ENCODE data around the gene PGBD2. TPM values are rescaled to one million over a fixed set of nuclear protein-coding genes. Genes with fewer than 3 reads are reported as not detected.
"Not testable (repeated sequence)": the region's sequence is repeated elsewhere in the genome, so short reads cannot be mapped to it uniquely, and the experiment has no call there.

The PGBD2 gene
- total RNA-seq, 4 donors from 2014 or later = 12.2 to 15.4 (median 12.8) TPM

DNA sequence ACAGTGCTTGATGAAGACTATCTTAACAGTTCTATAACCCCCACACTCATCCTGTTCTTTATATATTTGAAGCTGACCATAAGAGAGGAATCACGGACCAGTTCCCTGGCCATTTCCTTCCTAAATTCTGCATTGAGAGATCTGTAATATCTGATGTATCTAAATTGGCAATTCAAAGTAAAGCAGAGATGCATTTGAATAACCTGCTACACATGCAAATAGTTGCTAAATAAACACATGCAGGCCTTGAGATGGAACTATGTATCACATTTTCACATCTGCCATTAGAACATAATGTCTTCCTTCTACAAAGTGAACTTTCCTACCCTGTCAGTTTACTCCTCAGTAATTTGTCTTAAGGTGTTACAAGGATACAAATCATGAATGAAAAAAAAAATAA lies 20.4 kb upstream of the PGBD2 start:
- no peak for DNase-seq (ENCODE audit: low spot score in 2 of 2)
- intact Hi-C loops (cut with DNase I; ENCODE audit: low total_unique reads) = no loop called here
- H3K4me3 ChIP-seq (ENCODE audit: low read depth, poor library complexity, severe bottlenecking) = no peak overlapping the region
- WGBS, 2 donors = 88 to 97% methylated on average over 1 of the region's 1 CpG
- TF ChIP-seq CTCF (IDR thresholded peaks at IDR 0.05) (no peak), POLR2A (IDR thresholded peaks at IDR 0.05) (no peak)

DNA sequence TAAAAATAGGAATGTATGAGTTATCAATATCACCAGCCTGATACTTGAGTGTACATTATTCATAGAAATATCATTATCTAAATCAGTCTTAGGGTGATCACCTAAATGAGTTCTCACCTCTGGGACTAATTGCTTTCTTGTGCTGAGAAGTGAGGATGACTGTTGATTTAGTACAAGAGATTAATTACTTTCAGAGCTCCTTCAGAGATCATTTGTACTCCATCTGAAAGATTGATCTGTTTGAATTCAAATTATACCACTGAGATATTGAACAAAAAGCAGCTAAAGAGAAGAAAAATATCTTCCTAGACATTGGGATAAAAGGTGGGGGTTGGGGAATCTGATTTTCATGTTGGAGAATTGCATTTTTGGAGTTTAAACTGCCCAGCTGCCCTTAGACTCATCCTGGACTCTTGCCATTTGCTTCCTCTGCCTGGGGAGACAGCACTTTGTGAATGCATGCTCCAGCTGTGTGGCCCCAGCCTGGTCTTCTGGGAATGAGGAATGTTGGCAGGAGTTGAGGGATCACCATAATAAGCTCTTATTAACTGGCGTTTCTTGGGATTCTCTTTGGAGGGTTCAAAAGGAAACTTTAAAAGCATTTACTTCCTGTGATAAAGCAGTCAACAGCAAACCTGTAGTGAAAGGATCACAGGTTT lies 19.7 kb upstream of the PGBD2 start:
- 27 to 31% methylated on average over 1 of the region's 1 CpG for WGBS, 2 donors
- TF ChIP-seq POLR2A (IDR thresholded peaks at IDR 0.05) (no peak), CTCF (IDR thresholded peaks at IDR 0.05) (no peak)
- DNase-seq (ENCODE audit: low spot score in 2 of 2) = no peak
- intact Hi-C loops (cut with DNase I; ENCODE audit: low total_unique reads) = no loop called here
- no peak overlapping the region for H3K4me3 ChIP-seq (ENCODE audit: low read depth, poor library complexity, severe bottlenecking)

GRCh38 chr1:248889914-248890243 lies 16.2 kb upstream of the PGBD2 start:
- intact Hi-C loops (cut with DNase I; ENCODE audit: low total_unique reads); DNase-seq (ENCODE audit: low spot score in 2 of 2): not testable (repeated sequence)

GRCh38 chr1:248890549-248891498 lies 15.2 kb upstream of the PGBD2 start:
- no peak for DNase-seq (ENCODE audit: low spot score in 2 of 2)
- TF ChIP-seq CTCF (IDR thresholded peaks at IDR 0.05) (no peak), POLR2A (IDR thresholded peaks at IDR 0.05) (no peak)
- WGBS, 2 donors = 86 to 88% methylated on average over 9 of the region's 9 CpGs
- intact Hi-C loops (cut with DNase I; ENCODE audit: low total_unique reads) = no loop called here
- H3K4me3 ChIP-seq (ENCODE audit: low read depth, poor library complexity, severe bottlenecking) = no peak overlapping the region

More at GRCh38 chr1:248889914-248890243, 16.2 kb upstream of the PGBD2 start:
- 84 to 94% methylated on average over 10 of the region's 10 CpGs for WGBS, 2 donors
- H3K4me3 ChIP-seq (ENCODE audit: low read depth, poor library complexity, severe bottlenecking) = not testable (repeated sequence)

GRCh38 chr1:248891758-248892157 lies 14.3 kb upstream of the PGBD2 start:
- 85 to 91% methylated on average over 2 of the region's 2 CpGs for WGBS, 2 donors
- no peak overlapping the region for H3K4me3 ChIP-seq (ENCODE audit: low read depth, poor library complexity, severe bottlenecking)
- no peak for TF ChIP-seq POLR2A (IDR thresholded peaks at IDR 0.05)
- TF ChIP-seq CTCF (IDR thresholded peaks at IDR 0.05) = no peak
- intact Hi-C loops (cut with DNase I; ENCODE audit: low total_unique reads) = no loop called here
- DNase-seq (ENCODE audit: low spot score in 2 of 2) = no peak

GRCh38 chr1:248892590-248892989 lies 13.4 kb upstream of the PGBD2 start:
- H3K4me3 ChIP-seq (ENCODE audit: low read depth, poor library complexity, severe bottlenecking) = no peak overlapping the region
- 79 to 86% methylated on average over 1 of the region's 1 CpG for WGBS, 2 donors
- intact Hi-C loops (cut with DNase I; ENCODE audit: low total_unique reads) = no loop called here
- TF ChIP-seq POLR2A (IDR thresholded peaks at IDR 0.05) = no peak
- TF ChIP-seq CTCF (IDR thresholded peaks at IDR 0.05) = no peak
- no peak for DNase-seq (ENCODE audit: low spot score in 2 of 2)

Measured in lower leg skin (tissue), 4 donors.